Prostate gland (tissue), 2 donors: ENCODE measurements around the gene CHMP6. TPM values are rescaled to one million over a fixed set of nuclear protein-coding genes. Genes with fewer than 3 reads are reported as not detected.

Experiments
- DNase-seq: peaks from one replicate; pipeline ENCODE4 v3.0.0-alpha.2; 2019; ENCODE audit warnings: low spot score
- H3K27ac ChIP-seq, 2 donors: fragments of 200-600 bp; sonication (generic); 2 replicates each; pipeline ENCODE4 v1.5.1; 2017 to 2019
- H3K27me3 ChIP-seq: fragments of 200-600 bp; sonication (generic); replicated peaks from 2 replicates; pipeline ENCODE4 v1.5.1; 2019; ENCODE audit not compliant: insufficient read depth
- H3K36me3 ChIP-seq, 2 donors: fragments of 200-600 bp; sonication (generic); 1 replicate in 1 of 2; 2 replicates in 1 of 2; pipeline versions ENCODE4 v1.5.1 to v1.8.1; 2017 to 2019
- H3K4me1 ChIP-seq: fragments of 200-600 bp; sonication (generic); replicated peaks from 2 replicates; pipeline ENCODE4 v1.5.1; 2019
- H3K4me3 ChIP-seq, 2 donors: fragments of 200-600 bp; sonication (generic); 2 replicates each; pipeline ENCODE4 v1.5.1; 2017 to 2019
- H3K9me3 ChIP-seq: fragments of 200-600 bp; sonication (generic); 2 replicates; pipeline ENCODE4 v1.5.1; 2017
- POLR2A ChIP-seq: fragments of 450-650 bp; IDR thresholded peaks from one replicate; pipeline ENCODE4 v1.6.1; 2016; ENCODE audit warnings: antibody characterized with exemption, mild to moderate bottlenecking
- POLR2AphosphoS5 ChIP-seq: sonication (generic); formaldehyde crosslinking; IDR thresholded peaks from one replicate; pipeline ENCODE4 v1.6.1; 2017; ENCODE audit warnings: antibody characterized with exemption
- WGBS: methylation state at CpG from one replicate; pipeline ENCODE4 v1.1.5; 2018; 5-methylcytosine and 5-hydroxymethylcytosine counted together
- intact Hi-C: fragments of 100-400 bp; cut with DNase I; formaldehyde crosslinking; loops from one replicate; pipeline ENCODE4 v1.14.2; 2022
- total RNA-seq, 2 donors: library from RNA; depleted of rRNA; stranded (reverse); fragments of >200 nt; gene quantifications; one replicate each; pipeline ENCODE4 v1.1.0, GENCODE V29; 2016
- TF ChIP-seq, protein P1 (sequence below), 4 experiments: fragments of 200-600 bp in 2 of 4; fragments of 450-650 bp in 2 of 4; sonication (generic) in 2 of 4; IDR thresholded peaks; 1 replicate in 3 of 4; 2 replicates in 1 of 4; pipeline ENCODE4 v1.5.1; 2016 to 2019; ENCODE audit warnings: antibody characterized with exemption in 4 of 4, mild to moderate bottlenecking in 2 of 4, moderate library complexity in 2 of 4

CHMP6 gene
- total RNA-seq, 2 donors from 2014 or later: 30.6 to 35.3 TPM

DNA sequence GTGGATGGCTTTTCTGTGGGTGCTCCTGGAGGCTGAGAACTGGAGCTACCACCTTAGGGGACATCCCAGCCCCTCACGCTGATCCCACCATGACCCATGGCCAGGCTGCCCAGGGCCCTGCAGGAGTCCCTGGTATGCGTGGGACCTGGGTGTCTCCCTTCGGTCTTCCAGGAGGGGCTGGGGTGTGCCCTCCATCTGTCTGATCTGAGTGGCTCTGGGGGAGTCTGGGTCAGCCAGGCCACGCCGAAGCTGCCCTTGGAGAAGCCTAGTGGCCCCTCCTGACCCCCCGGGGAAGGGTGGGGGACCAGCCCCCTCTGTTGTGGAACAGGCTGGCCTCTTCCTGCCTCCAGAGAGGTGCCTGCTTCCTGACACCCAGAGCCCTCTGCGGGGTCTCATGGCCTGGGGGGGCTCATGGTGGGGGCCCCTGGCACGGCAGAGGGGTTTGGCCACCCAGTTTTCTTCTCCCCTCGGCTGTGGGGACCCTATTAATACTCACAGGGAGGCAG lies 54.0 kb downstream of the CHMP6 start:
- H3K36me3 ChIP-seq: no peaks in the 10 kb centered on the region
- no peaks in the 10 kb centered on the region for H3K27me3 ChIP-seq
- WGBS: 84% methylated on average over 9 of the region's 9 CpGs
- peak overlapping the region; percentile 90 to 95 for H3K27ac ChIP-seq
- TF ChIP-seq POLR2AphosphoS5 (no peak), POLR2A (no peak)
- TF ChIP-seq, protein P1, sequence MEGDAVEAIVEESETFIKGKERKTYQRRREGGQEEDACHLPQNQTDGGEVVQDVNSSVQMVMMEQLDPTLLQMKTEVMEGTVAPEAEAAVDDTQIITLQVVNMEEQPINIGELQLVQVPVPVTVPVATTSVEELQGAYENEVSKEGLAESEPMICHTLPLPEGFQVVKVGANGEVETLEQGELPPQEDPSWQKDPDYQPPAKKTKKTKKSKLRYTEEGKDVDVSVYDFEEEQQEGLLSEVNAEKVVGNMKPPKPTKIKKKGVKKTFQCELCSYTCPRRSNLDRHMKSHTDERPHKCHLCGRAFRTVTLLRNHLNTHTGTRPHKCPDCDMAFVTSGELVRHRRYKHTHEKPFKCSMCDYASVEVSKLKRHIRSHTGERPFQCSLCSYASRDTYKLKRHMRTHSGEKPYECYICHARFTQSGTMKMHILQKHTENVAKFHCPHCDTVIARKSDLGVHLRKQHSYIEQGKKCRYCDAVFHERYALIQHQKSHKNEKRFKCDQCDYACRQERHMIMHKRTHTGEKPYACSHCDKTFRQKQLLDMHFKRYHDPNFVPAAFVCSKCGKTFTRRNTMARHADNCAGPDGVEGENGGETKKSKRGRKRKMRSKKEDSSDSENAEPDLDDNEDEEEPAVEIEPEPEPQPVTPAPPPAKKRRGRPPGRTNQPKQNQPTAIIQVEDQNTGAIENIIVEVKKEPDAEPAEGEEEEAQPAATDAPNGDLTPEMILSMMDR (IDR thresholded peaks at IDR 0.05): no peak
- no peaks in the 10 kb centered on the region for H3K9me3 ChIP-seq
- no peak for DNase-seq
- intact Hi-C loops: no loop called here
- peaks cover 64% of the 10 kb centered on the region for H3K4me1 ChIP-seq
- no peak overlapping the region for H3K4me3 ChIP-seq

DNA sequence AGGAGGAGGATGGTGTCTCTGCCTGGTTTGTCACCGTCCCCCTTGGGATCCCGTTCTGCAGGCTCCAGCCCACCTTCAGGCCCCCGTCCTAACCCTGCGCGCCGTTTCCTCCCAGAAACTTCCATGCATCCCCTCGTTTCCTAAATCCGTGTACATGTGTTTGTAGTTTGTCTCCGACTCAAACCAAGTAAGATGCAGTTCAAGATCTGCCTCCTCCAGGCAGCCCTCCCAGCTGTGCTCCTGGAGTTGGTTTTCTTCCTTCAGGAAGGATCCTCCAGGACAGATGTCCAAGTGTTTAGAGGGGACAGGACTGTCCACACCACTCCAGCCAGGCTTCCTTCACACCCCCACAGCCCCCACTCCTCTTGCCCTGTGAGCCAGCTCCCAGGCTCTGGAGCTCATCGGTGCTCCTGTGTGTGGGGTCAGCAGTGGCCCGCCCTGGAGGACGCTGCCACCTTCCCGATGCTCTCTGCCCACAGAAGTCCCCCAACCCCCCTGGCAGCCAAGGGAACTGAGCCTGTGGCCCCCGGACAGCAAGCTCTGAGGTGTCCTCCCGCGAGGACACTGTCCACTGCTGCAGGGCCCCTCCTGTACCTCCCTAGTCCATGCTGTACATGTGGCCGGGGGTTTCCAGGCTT lies 54.6 kb downstream of the CHMP6 start:
- WGBS: 86% methylated on average over 14 of the region's 17 CpGs
- Histone ChIP-seq H3K4me3 (no peak overlapping the region), H3K4me1 (peaks cover 65% of the 10 kb centered on the region), H3K27me3 (no peaks in the 10 kb centered on the region), H3K27ac (peak overlapping the region; percentile 90 to 95), H3K9me3 (no peaks in the 10 kb centered on the region), H3K36me3 (no peaks in the 10 kb centered on the region)
- no peak for DNase-seq
- no peak for TF ChIP-seq POLR2A
- TF ChIP-seq, protein P1 (IDR thresholded peaks at IDR 0.05): no peak
- no peak for TF ChIP-seq POLR2AphosphoS5
- intact Hi-C loops: no loop called here

DNA sequence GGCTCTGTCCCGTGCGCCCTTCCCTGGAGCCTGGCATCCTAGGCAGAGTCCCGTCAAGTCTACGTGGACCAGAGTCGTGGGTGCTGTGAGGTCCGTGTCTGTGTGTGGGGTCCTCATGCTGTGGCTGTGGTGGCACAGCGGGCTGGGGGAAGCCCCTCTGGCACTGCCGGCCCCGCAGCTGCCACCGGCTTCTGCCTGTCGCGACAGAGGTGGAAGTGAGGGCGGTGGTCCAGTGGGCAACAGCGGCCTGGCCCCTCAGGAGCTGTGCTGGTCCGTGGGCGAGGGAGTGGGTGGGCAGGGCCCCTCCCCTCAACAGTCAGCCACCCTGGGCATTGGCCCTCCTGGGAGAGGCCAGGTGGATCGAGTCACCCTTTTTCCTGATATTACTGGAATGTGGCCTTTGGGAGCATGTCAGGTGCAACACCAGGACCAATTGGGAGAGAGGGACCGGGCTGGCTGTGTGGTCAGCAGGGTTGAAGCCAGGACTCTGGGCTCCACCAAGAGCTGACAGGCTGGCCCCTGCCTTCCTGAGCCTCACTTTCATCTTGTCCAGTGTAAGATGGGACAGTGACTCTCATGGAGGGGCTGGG lies 55.2 kb downstream of the CHMP6 start:
- no peak for DNase-seq
- H3K4me1 ChIP-seq: peaks cover 65% of the 10 kb centered on the region
- H3K27ac ChIP-seq: peak overlapping the region; percentile 36 to 95
- no peaks in the 10 kb centered on the region for H3K27me3 ChIP-seq
- H3K36me3 ChIP-seq: no peaks in the 10 kb centered on the region
- WGBS: 86% methylated on average over 14 of the region's 18 CpGs
- no peak for TF ChIP-seq POLR2AphosphoS5
- TF ChIP-seq POLR2A: no peak
- TF ChIP-seq, protein P1 (IDR thresholded peaks at IDR 0.05): no peak
- intact Hi-C loops: no loop called here
- no peak overlapping the region for H3K4me3 ChIP-seq
- H3K9me3 ChIP-seq: no peaks in the 10 kb centered on the region

DNA sequence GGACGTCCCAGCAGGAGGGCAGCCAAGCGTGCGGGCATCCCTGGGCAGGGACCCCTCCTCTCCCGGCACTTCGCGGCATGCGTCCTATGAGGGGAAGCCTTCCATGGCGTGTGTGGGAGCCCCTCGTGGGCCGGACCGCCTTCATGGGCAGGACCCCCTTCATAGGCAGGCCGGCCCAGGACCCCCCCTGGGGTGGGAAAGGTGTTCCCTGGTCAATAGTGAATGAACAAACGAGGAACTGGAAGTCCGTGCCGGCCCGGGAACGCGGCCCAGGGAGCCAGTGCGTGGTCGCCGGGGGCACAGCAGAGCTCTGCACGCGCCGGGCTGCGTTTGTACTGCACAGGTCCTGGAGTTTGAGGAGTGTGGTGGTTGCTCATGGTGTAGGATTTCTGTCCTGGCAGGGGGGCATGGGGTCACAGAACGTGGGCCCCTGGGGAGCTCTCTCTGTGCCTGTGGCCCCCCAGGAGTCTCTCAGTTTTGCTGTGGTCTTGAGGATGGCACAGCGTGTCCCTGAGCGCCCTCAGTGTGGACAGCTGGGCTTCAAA lies 57.3 kb downstream of the CHMP6 start:
- WGBS: 94% methylated on average over 26 of the region's 28 CpGs
- no peak overlapping the region for H3K4me3 ChIP-seq
- DNase-seq: no peak
- H3K9me3 ChIP-seq: no peaks in the 10 kb centered on the region
- intact Hi-C loops: no loop called here
- H3K36me3 ChIP-seq: no peaks in the 10 kb centered on the region
- H3K27me3 ChIP-seq: no peaks in the 10 kb centered on the region
- H3K4me1 ChIP-seq: peaks cover 64% of the 10 kb centered on the region
- peak overlapping the region; percentile 83 to 95 for H3K27ac ChIP-seq
- TF ChIP-seq POLR2AphosphoS5 (no peak), POLR2A (no peak)
- TF ChIP-seq, protein P1 (IDR thresholded peaks at IDR 0.05): no peak
